ENCODE measurements around the gene IGSF9B. TPM values are rescaled to one million over a fixed set of nuclear protein-coding genes. Genes with fewer than 3 reads are reported as not detected.
A peak's percentile ranks its signal among the peaks of the same experiment; 100 is the strongest.

IGSF9B gene
- total RNA-seq, 4 donors from 2014 or later = 24.1 to 120 (median 43.3) TPM

DNA sequence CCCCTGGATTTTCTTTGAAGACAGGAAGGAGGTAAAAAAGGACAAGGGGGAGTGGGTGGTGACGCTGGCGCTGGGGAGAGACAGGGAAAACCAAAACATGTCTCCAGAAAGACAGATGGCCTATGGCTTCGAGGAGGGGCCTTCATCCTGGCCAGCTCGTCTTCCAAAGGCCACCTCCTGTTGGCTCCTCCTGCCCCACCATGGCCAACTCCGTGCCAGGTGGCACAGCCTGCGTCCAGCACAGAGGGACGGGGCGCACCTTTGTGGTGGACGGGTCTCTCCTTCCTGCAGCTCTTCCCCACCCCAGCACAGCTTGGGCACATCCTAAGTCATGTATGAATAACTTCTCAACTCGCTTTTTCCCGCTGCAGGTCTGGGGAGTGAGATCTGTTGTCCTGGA, 22.7 kb downstream of the IGSF9B start:
- no peak for ATAC-seq
- peaks cover 0 to 66% of the 10 kb centered on the region in 2 donors for H3K36me3 ChIP-seq
- H3K9me3 ChIP-seq = no peaks in the 10 kb centered on the region
- peak overlapping the region in 3 of 4 donors; percentile 44 to 69 (median 66) for H3K27ac ChIP-seq
- TF ChIP-seq CTCF (IDR thresholded peaks at IDR 0.05) = no peak
- TF ChIP-seq POLR2A (IDR thresholded peaks at IDR 0.05) = no peak
- TF ChIP-seq EP300 (IDR thresholded peaks at IDR 0.05) = no peak
- TF ChIP-seq POLR2AphosphoS5 (IDR thresholded peaks at IDR 0.05) = no peak
- H3K27me3 ChIP-seq = no peaks in the 10 kb centered on the region
- no peak overlapping the region for H3K4me3 ChIP-seq
- H3K4me1 ChIP-seq = peaks cover 0 to 50% (median 0%) of the 10 kb centered on the region in 3 donors
- WGBS, 2 donors (ENCODE audit: low coverage in 1 of 2) = 44 to 80% methylated on average over 3 to 8 of the region's 11 CpGs

- H3K36me3 ChIP-seq = peaks cover 0 to 47% of the 10 kb centered on the region in 2 donors
- TF ChIP-seq POLR2AphosphoS5 (IDR thresholded peaks at IDR 0.05) = no peak
- no peaks in the 10 kb centered on the region for H3K27me3 ChIP-seq
- WGBS, 2 donors (ENCODE audit: low coverage in 1 of 2) = no CpG with 5 or more reads among the region's 19 CpGs
- H3K27ac ChIP-seq = peak overlapping the region; percentile 23 to 75 (median 60)
- H3K9me3 ChIP-seq = no peaks in the 10 kb centered on the region
- no peak overlapping the region for H3K4me3 ChIP-seq
- H3K4me1 ChIP-seq = peaks cover 0 to 69% (median 12%) of the 10 kb centered on the region in 3 donors
- ATAC-seq = no peak
Measured at GRCh38 chr11:133931449-133932060, 25.2 kb downstream of the IGSF9B start.

GRCh38 chr11:133930767-133931448, 25.9 kb downstream of the IGSF9B start:
- Histone ChIP-seq H3K4me3 (no peak overlapping the region), H3K4me1 (peaks cover 0 to 69% (median 12%) of the 10 kb centered on the region in 3 donors), H3K9me3 (no peaks in the 10 kb centered on the region), H3K27me3 (no peaks in the 10 kb centered on the region), H3K36me3 (peaks cover 0 to 47% of the 10 kb centered on the region in 2 donors), H3K27ac (peak overlapping the region; percentile 23 to 75 (median 60))
- TF ChIP-seq POLR2AphosphoS5 (IDR thresholded peaks at IDR 0.05) (peak; percentile 24), CTCF (IDR thresholded peaks at IDR 0.05) (peak in 3 of 4 experiments; percentile 65 to 80 (median 78)), EP300 (IDR thresholded peaks at IDR 0.05) (no peak), POLR2A (IDR thresholded peaks at IDR 0.05) (no peak)
- WGBS, 2 donors (ENCODE audit: low coverage in 1 of 2) = 45 to 68% methylated on average over 3 to 4 of the region's 36 CpGs
- ATAC-seq = peak; percentile 67

- no peak for ATAC-seq
- Histone ChIP-seq H3K27ac (peak overlapping the region in 3 of 4 donors; percentile 58 to 75 (median 63)), H3K4me1 (peaks cover 0 to 63% (median 12%) of the 10 kb centered on the region in 3 donors), H3K27me3 (no peaks in the 10 kb centered on the region), H3K36me3 (peaks cover 0 to 47% of the 10 kb centered on the region in 2 donors), H3K9me3 (no peaks in the 10 kb centered on the region), H3K4me3 (no peak overlapping the region)
- TF ChIP-seq POLR2A (IDR thresholded peaks at IDR 0.05) = no peak
- 41 to 95% methylated on average over 3 to 8 of the region's 27 CpGs for WGBS, 2 donors (ENCODE audit: low coverage in 1 of 2)
Measured at GRCh38 chr11:133930053-133930766, 26.6 kb downstream of the IGSF9B start.

- H3K27ac ChIP-seq = peak overlapping the region in 3 of 4 donors; percentile 58 to 75 (median 63)
- no peaks in the 10 kb centered on the region for H3K27me3 ChIP-seq
- TF ChIP-seq POLR2A (IDR thresholded peaks at IDR 0.05) = no peak
- TF ChIP-seq EP300 (IDR thresholded peaks at IDR 0.05) = no peak
- TF ChIP-seq CTCF (IDR thresholded peaks at IDR 0.05) = no peak
- TF ChIP-seq POLR2AphosphoS5 (IDR thresholded peaks at IDR 0.05) = no peak
- no peak for ATAC-seq
- peaks cover 0 to 57% (median 12%) of the 10 kb centered on the region in 3 donors for H3K4me1 ChIP-seq
- 24 to 81% methylated on average over 4 to 9 of the region's 20 CpGs for WGBS, 2 donors (ENCODE audit: low coverage in 1 of 2)
- peaks cover 0 to 50% of the 10 kb centered on the region in 2 donors for H3K36me3 ChIP-seq
- no peak overlapping the region for H3K4me3 ChIP-seq
- H3K9me3 ChIP-seq = no peaks in the 10 kb centered on the region
Measured at GRCh38 chr11:133929401-133930052, 27.2 kb downstream of the IGSF9B start.

Measured in gastroesophageal sphincter (tissue), 4 donors.